ENCODE data around the gene CD83. TPM values are rescaled to one million over a fixed set of nuclear protein-coding genes. Genes with fewer than 3 reads are reported as not detected.

The CD83 gene
- total and polyA plus RNA-seq, 8 donors = 0.29 to 9.3 (median 3.0) TPM; not detected in 2

DNA sequence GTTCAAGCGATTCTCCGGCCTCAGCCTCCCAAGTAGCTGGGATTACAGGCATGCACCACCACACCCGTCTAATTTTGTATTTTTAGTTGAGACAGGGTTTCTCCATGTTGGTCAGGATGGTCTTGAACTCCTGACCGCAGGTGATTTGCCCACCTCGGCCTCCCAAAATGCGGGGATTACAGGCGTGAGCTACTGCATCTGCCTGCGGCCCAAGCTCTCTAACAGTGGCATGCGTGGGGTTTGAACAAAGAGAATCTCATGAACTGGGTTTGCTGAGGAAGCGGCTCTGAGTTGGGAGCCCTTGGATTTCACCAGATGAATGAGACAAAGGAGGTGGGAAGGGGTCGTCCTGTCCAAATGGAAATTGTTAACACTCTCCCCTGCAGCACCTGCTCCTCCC is 33.2 kb upstream of the CD83 start:
- WGBS, 5 donors = 93 to 96% (median 95%) methylated on average over 11 of the region's 11 CpGs

GRCh38 chr6:14085176-14085787 is 32.3 kb upstream of the CD83 start:
- H3K27me3 ChIP-seq = peaks cover 0 to 3% (median 0%) of the 10 kb centered on the region in 3 donors
- TF ChIP-seq EP300 (IDR thresholded peaks at IDR 0.05) (no peak), CTCF (IDR thresholded peaks at IDR 0.05) (no peak), POLR2A (IDR thresholded peaks at IDR 0.05) (no peak), POLR2AphosphoS5 (IDR thresholded peaks at IDR 0.05) (no peak)
- no peaks in the 10 kb centered on the region for H3K36me3 ChIP-seq
- 66 to 86% (median 71%) methylated on average over 5 of the region's 5 CpGs for WGBS, 5 donors
- no peaks in the 10 kb centered on the region for H3K9me3 ChIP-seq
- DNase-seq = no peak
- H3K4me1 ChIP-seq = no peaks in the 10 kb centered on the region
- intact Hi-C loops (cut with DNase I; ENCODE audit: low total_unique reads) = no loop called here
- H3K27ac ChIP-seq = no peak overlapping the region
- H3K4me3 ChIP-seq = no peak overlapping the region

More for the DNA sequence above, 33.2 kb upstream of the CD83 start:
- no peak overlapping the region for H3K27ac ChIP-seq
- H3K9me3 ChIP-seq = no peaks in the 10 kb centered on the region
- TF ChIP-seq POLR2AphosphoS5 (IDR thresholded peaks at IDR 0.05) (no peak), EP300 (IDR thresholded peaks at IDR 0.05) (no peak)
- peaks cover 0 to 1% (median under 1%) of the 10 kb centered on the region in 4 donors for H3K4me1 ChIP-seq
- no peak overlapping the region for H3K4me3 ChIP-seq
- no peaks in the 10 kb centered on the region for H3K36me3 ChIP-seq
- intact Hi-C loops (cut with DNase I; ENCODE audit: low total_unique reads) = no loop called here
- H3K27me3 ChIP-seq = no peaks in the 10 kb centered on the region
- DNase-seq = no peak

- intact Hi-C loops (cut with DNase I; ENCODE audit: low total_unique reads) = no loop called here
- H3K9me3 ChIP-seq = no peaks in the 10 kb centered on the region
- H3K27ac ChIP-seq = no peak overlapping the region
- no peak for TF ChIP-seq POLR2AphosphoS5 (IDR thresholded peaks at IDR 0.05)
- TF ChIP-seq POLR2A (IDR thresholded peaks at IDR 0.05) = no peak
- TF ChIP-seq CTCF (IDR thresholded peaks at IDR 0.05) = no peak
- WGBS, 5 donors = 47 to 67% (median 50%) methylated on average over 1 of the region's 1 CpG
- no peaks in the 10 kb centered on the region for H3K4me1 ChIP-seq
- H3K4me3 ChIP-seq = no peak overlapping the region
- no peak for DNase-seq
- no peaks in the 10 kb centered on the region for H3K36me3 ChIP-seq
- H3K27me3 ChIP-seq = peaks cover 0 to 3% (median 0%) of the 10 kb centered on the region in 3 donors
Measured at GRCh38 chr6:14086701-14087100, 30.9 kb upstream of the CD83 start.

DNA sequence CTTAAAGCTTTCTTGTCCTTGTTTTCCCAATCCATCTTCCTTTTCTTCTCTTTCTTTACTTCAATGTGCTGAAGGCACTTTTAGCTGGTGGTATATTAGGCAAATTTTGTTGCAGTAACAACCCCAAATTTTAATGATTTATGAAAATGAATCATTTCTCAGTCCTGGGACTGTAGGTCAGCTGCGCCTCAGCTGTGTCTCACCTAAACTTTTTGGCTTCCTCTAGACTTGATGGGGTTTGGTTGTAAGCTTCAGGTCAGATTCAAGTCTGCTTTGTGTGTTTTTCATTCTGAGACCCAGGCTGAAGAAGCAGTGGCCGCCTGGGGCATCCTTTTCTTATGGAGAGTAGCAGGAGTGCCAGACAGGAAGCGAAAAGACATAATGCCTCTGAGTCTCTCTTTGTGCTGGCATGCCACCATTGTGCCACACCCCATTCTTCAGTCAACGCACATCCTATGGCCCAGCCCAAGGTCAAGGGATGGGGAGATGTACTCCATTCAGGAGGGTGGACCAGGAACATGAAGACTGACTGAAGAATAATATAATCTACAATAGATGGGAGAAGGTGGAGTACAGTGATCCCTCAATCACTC is 28.9 kb upstream of the CD83 start:
- H3K9me3 ChIP-seq = peaks cover 0 to 8% (median 0%) of the 10 kb centered on the region in 4 donors
- intact Hi-C loops (cut with DNase I; ENCODE audit: low total_unique reads) = no loop called here
- H3K27ac ChIP-seq = no peak overlapping the region
- 42 to 62% (median 52%) methylated on average over 4 of the region's 4 CpGs for WGBS, 5 donors
- DNase-seq = no peak
- no peak for TF ChIP-seq POLR2AphosphoS5 (IDR thresholded peaks at IDR 0.05)
- TF ChIP-seq POLR2A (IDR thresholded peaks at IDR 0.05) = no peak
- no peak for TF ChIP-seq EP300 (IDR thresholded peaks at IDR 0.05)
- no peaks in the 10 kb centered on the region for H3K36me3 ChIP-seq
- peaks cover 0 to 3% (median 0%) of the 10 kb centered on the region in 3 donors for H3K27me3 ChIP-seq
- H3K4me1 ChIP-seq = no peaks in the 10 kb centered on the region
- H3K4me3 ChIP-seq = no peak overlapping the region

DNA sequence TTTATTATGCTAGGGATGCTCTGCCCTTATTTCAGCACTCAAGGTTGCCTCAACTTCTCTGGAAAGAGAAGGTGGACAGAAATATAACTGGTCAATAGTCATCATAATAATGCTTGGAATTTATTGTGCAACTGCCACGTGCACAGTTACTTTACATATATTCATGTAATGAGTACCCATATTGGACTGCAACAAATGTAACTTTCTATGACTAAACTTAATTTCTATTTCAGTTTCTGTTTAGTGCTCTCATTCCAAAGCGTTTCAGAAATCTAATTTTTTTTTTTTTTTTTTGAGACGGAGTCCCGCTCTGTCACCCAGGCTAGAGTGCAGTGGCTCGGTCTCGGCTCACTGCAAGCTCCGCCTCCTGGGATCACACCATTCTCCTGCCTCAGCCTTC is 28.3 kb upstream of the CD83 start:
- Histone ChIP-seq H3K36me3 (no peaks in the 10 kb centered on the region), H3K9me3 (peaks cover 0 to 8% (median 0%) of the 10 kb centered on the region in 4 donors), H3K27me3 (peaks cover 0 to 3% (median 0%) of the 10 kb centered on the region in 3 donors), H3K4me1 (no peaks in the 10 kb centered on the region), H3K27ac (no peak overlapping the region), H3K4me3 (no peak overlapping the region)
- WGBS, 5 donors = 86 to 95% (median 90%) methylated on average over 7 of the region's 7 CpGs
- TF ChIP-seq POLR2A (IDR thresholded peaks at IDR 0.05) (no peak), CTCF (IDR thresholded peaks at IDR 0.05) (no peak), POLR2AphosphoS5 (IDR thresholded peaks at IDR 0.05) (no peak), EP300 (IDR thresholded peaks at IDR 0.05) (no peak)
- DNase-seq = no peak
- intact Hi-C loops (cut with DNase I; ENCODE audit: low total_unique reads) = no loop called here

All from stomach (tissue), 9 donors.